Retinal pigment epithelial cell (primary cell): ENCODE data around the gene PRLR.
A peak's percentile ranks its signal among the peaks of the same experiment; 100 is the strongest.

Experiments used
- DNase-seq: peaks from one replicate; pipeline ENCODE4 v3.0.0-alpha.2; 2010; ENCODE audit warnings: low read depth
- H3K4me3 ChIP-seq: 2 replicates; pipeline ENCODE4 v1.5.1; 2011; ENCODE audit warnings: mild to moderate bottlenecking, low read length, control low read depth, moderate library complexity
- TF ChIP-seq, protein P1 (sequence below): conservative IDR thresholded peaks from 2 replicates; pipeline ENCODE4 v1.5.1; 2011; ENCODE audit warnings: low read depth, low read length, control low read depth, inconsistent platforms

PRLR gene

DNA sequence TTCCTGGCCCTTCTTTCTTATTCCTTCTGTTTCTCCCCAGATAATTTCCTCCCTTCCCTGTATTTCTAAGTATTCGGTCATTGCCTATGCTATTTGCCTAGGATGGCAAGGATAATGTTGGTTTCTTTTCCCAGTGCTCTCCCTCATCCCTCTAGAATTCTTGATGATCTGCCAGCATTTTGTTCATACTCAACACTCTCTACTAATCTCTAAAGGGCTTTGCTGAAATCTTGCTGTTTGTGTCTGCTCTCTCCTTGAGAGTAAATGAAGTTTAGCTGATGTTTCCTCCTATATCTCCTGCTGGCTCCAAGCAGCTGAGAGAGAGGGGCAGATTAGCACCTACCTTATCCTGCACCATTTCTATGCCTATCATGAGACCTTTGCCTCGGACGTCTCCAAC is 220.6 kb downstream of the PRLR start:
- TF ChIP-seq, protein P1, sequence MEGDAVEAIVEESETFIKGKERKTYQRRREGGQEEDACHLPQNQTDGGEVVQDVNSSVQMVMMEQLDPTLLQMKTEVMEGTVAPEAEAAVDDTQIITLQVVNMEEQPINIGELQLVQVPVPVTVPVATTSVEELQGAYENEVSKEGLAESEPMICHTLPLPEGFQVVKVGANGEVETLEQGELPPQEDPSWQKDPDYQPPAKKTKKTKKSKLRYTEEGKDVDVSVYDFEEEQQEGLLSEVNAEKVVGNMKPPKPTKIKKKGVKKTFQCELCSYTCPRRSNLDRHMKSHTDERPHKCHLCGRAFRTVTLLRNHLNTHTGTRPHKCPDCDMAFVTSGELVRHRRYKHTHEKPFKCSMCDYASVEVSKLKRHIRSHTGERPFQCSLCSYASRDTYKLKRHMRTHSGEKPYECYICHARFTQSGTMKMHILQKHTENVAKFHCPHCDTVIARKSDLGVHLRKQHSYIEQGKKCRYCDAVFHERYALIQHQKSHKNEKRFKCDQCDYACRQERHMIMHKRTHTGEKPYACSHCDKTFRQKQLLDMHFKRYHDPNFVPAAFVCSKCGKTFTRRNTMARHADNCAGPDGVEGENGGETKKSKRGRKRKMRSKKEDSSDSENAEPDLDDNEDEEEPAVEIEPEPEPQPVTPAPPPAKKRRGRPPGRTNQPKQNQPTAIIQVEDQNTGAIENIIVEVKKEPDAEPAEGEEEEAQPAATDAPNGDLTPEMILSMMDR: no peak
- peak; percentile 14 for DNase-seq
- H3K4me3 ChIP-seq: no peak overlapping the region

DNA sequence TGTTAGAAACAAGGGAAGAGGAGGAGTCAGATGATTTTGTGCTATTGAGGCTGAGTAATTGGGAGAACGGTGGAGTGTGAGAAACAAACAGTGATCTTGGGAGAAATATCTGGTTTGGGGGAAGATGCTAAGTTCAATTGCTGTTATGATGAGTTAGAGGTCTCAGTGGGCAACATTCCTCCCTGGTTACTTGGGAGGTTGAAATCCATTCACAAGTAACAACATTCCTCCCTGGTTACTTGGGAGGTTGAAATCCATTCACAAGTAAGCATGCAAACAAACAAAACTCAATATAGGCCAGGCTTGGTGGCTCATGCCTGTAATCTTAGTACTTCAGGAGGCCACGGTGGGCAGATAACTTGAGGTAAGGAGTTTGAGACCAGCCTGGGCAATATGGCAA is 221.3 kb downstream of the PRLR start:
- TF ChIP-seq, protein P1: no peak
- DNase-seq: no peak
- H3K4me3 ChIP-seq: no peak overlapping the region

DNA sequence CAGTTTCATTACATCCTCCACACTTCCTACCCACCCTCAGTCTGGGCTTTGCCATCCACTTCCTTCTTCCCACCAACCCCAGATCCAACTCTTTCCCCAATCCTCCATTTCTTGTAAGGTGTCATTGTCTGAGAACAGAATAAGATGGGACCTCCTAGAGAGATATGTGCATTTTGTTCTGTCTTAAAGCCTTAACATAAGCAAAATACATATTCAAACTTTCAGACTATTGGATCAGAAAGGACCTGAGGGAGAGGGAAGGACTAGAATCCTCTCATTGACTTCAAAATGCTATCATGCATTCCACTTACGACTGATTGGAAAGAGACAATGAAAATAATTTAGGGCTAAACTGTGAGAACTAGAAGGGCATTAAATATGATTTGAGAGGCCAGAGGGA is 225.5 kb downstream of the PRLR start:
- DNase-seq: no peak
- H3K4me3 ChIP-seq: no peak overlapping the region
- TF ChIP-seq, protein P1: no peak

DNA sequence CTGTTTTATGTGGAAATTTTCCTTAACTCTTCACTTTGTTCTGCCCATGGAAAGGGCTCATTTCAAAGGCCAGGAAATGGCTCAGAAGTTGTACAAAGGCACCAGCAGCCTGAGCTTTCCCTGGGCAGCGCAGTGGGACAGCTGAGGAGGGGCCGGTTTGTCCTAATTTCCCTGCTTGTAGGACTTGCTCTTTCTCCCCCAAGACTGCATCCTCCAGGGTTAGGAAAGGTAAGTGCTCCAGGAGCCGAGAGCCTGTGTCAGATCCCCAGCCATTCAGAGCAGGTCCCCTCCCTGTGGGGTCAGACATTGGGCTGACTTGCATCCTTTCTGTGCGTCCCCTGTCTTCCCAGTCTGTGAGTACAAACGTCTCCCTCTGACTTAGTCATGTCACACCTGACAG is 226.1 kb downstream of the PRLR start:
- DNase-seq: no peak
- TF ChIP-seq, protein P1: no peak
- no peak overlapping the region for H3K4me3 ChIP-seq

DNA sequence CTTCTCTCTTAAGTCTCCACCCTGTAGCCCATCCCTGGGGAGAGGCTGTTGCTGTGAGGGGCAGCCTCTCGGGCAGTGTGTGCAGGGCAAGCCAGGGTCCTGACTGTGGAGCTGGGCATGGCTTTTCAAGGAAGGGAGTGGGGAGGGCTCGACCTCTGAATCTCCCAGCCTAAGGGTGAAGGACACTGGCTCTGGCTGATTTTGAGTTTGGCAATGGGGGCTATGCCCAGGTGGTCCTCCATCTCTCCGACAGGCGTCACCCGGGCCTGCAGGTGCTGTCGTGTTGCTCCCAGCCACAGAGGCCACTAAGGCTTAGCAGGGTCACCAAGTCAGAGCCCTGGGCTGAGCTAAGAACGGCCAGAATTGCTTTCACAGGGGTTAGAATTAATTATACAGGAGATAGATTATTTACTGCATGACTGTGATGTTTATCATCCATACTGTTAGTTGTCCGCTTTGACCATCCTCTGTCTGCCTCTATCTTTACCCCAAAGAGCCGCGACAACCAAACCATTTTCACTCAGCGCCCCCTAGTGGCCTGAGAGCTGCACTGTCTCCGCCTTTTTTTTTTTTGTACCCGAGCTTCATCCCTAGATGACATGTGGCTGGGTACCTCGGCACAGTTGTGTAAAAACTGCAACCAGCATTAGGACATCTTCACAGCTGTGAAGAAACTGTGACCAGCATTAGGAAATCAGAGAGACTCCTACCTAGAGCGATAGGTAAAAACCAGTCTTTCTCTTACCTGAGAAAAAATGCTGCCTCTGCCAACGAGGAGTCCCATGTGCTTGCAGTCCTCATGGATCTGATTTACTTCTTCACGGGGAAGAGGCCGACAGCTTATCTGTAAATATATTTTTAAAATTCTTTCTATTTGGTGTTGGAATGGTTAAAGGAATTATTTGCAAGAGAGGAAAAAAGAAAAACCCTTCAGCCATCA is 227.0 kb downstream of the PRLR start:
- TF ChIP-seq, protein P1: peak; percentile 90
- no peak for DNase-seq
- no peak overlapping the region for H3K4me3 ChIP-seq

DNA sequence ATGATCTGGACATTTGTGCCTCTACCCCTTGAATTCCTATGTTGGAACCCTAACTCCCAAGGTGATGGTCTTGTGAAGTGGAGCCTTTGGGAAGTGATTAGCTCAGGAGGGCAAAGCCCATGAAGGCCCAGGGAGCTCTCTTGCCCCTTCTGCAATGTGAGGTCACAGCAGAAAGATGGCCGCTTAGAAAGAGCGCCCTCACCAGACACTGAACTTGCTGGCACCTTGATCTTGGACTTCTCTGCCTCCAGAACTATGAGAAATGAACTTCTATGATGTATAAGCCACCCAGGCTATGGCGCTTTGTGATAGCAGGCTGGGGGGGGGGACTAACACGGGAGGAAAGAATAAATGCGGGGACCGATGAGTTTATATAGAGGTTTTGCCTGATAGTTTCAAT is 227.8 kb downstream of the PRLR start:
- TF ChIP-seq, protein P1: no peak
- DNase-seq: no peak
- H3K4me3 ChIP-seq: no peak overlapping the region

DNA sequence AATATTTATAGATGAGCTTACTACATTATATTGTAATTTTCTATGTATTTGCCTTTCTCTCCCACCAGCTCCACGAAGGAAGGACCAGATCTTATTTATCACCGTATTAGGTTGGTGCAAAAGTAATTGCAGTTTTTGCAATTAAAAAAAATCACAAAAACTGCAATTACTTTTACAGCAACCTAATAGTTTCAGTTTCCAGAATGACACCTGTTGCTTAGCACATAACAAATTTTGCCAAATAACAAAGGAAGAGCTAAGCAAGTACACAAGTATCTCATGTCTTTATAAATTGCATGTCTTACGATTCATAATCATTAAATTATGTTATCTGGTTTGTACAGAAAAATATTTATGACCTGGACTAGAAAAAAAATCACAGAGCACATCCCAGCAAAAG is 228.4 kb downstream of the PRLR start:
- TF ChIP-seq, protein P1: no peak
- no peak for DNase-seq
- H3K4me3 ChIP-seq: no peak overlapping the region
